SK-N-SH treated with all-trans-retinoic acid at 6 μM for 48 hours (cell line): ENCODE results near the gene TMEM161A.

Experiments
- ATAC-seq: fragments of 200-7000 bp; cut with Tn5 transposase; 3 replicates; pipeline ENCODE4 v1.9.1; 2020; ENCODE audit warnings: mild to moderate bottlenecking, moderate library complexity
- ARNTL ChIP-seq: fragments of 450-650 bp; formaldehyde crosslinking; IDR thresholded peaks from 2 replicates; pipeline ENCODE4 v1.5.0; 2020; ENCODE audit warnings: low read depth, mild to moderate bottlenecking, moderate library complexity, borderline replicate concordance
- BACH2 ChIP-seq: fragments of 250-450 bp; sonication (Bioruptor Pico); IDR thresholded peaks from 2 replicates; pipeline ENCODE4 v1.9.0; 2021; ENCODE audit warnings: mild to moderate bottlenecking, borderline replicate concordance
- CREB5 ChIP-seq: fragments of 250-450 bp; sonication (Bioruptor Pico); IDR thresholded peaks from 2 replicates; pipeline ENCODE4 v1.5.1; 2020; ENCODE audit warnings: low read depth, mild to moderate bottlenecking, moderate library complexity
- CSRNP3 ChIP-seq: fragments of 250-450 bp; sonication (Bioruptor Pico); IDR thresholded peaks from 2 replicates; pipeline ENCODE4 v1.5.1; 2021; ENCODE audit warnings: mild to moderate bottlenecking, moderate library complexity
- ESRRG ChIP-seq: fragments of 250-450 bp; sonication (Bioruptor Pico); IDR thresholded peaks from 2 replicates; pipeline ENCODE4 v1.6.1; 2021; ENCODE audit warnings: mild to moderate bottlenecking
- GLIS3 ChIP-seq: fragments of 250-450 bp; sonication (Bioruptor Pico); IDR thresholded peaks from 2 replicates; pipeline ENCODE4 v1.5.0; 2020; ENCODE audit warnings: mild to moderate bottlenecking, moderate library complexity
- ISL1 ChIP-seq: fragments of 250-450 bp; sonication (Bioruptor Pico); IDR thresholded peaks from 2 replicates; pipeline ENCODE4 v2.1.2; 2022; ENCODE audit warnings: mild to moderate bottlenecking, moderate library complexity
- OSR1 ChIP-seq: fragments of 250-450 bp; sonication (Bioruptor Pico); IDR thresholded peaks from 2 replicates; pipeline ENCODE4 v1.8.0; 2022; ENCODE audit warnings: moderate library complexity, mild to moderate bottlenecking, inconsistent platforms
- PATZ1 ChIP-seq: fragments of 250-450 bp; sonication (Bioruptor Pico); IDR thresholded peaks from 2 replicates; pipeline ENCODE4 v1.8.0; 2020; ENCODE audit warnings: mild to moderate bottlenecking, moderate library complexity, borderline replicate concordance
- POU6F1 ChIP-seq: fragments of 250-450 bp; sonication (Bioruptor Pico); IDR thresholded peaks from 2 replicates; pipeline ENCODE4 v1.8.0; 2021; ENCODE audit warnings: low read depth, mild to moderate bottlenecking, moderate library complexity, borderline replicate concordance
- PPARA ChIP-seq: fragments of 250-450 bp; sonication (Bioruptor Pico); IDR thresholded peaks from 2 replicates; pipeline ENCODE4 v1.5.0; 2020; ENCODE audit warnings: mild to moderate bottlenecking, borderline replicate concordance
- RARB ChIP-seq: fragments of 250-450 bp; sonication (Bioruptor Pico); IDR thresholded peaks from 2 replicates; pipeline ENCODE4 v1.8.0; 2021; ENCODE audit warnings: mild to moderate bottlenecking, moderate library complexity
- SNAI2 ChIP-seq: fragments of 250-450 bp; sonication (Bioruptor Pico); IDR thresholded peaks from 2 replicates; pipeline ENCODE4 v1.5.0; 2020; ENCODE audit warnings: mild to moderate bottlenecking, moderate library complexity
- TCF4 ChIP-seq: fragments of 250-450 bp; sonication (Bioruptor Pico); IDR thresholded peaks from 2 replicates; pipeline ENCODE4 v1.8.0; 2021; ENCODE audit warnings: mild to moderate bottlenecking, moderate library complexity, borderline replicate concordance
- TOX ChIP-seq: fragments of 250-450 bp; sonication (Bioruptor Pico); IDR thresholded peaks from 2 replicates; pipeline ENCODE4 v1.8.0; 2021; ENCODE audit warnings: mild to moderate bottlenecking, moderate library complexity, borderline replicate concordance
- TSHZ2 ChIP-seq: fragments of 250-450 bp; sonication (Bioruptor Pico); IDR thresholded peaks from 2 replicates; pipeline ENCODE4 v1.5.0; 2020; ENCODE audit warnings: mild to moderate bottlenecking, moderate library complexity
- ZC3H10 ChIP-seq: fragments of 250-450 bp; sonication (Bioruptor Pico); IDR thresholded peaks from 2 replicates; pipeline ENCODE4 v1.5.1; 2021; ENCODE audit warnings: mild to moderate bottlenecking, moderate library complexity
- ZFP30 ChIP-seq: fragments of 450-650 bp; formaldehyde crosslinking; IDR thresholded peaks from 2 replicates; pipeline ENCODE4 v1.5.0; 2022; ENCODE audit warnings: mild to moderate bottlenecking, moderate library complexity
- ZNF70 ChIP-seq: fragments of 450-650 bp; formaldehyde crosslinking; IDR thresholded peaks from 2 replicates; pipeline ENCODE4 v1.5.0; 2020; ENCODE audit warnings: mild to moderate bottlenecking, moderate library complexity
- ZNF8 ChIP-seq: fragments of 450-650 bp; formaldehyde crosslinking; IDR thresholded peaks from 2 replicates; pipeline ENCODE4 v1.5.0; 2020; ENCODE audit warnings: mild to moderate bottlenecking, moderate library complexity

TMEM161A gene

GRCh38 chr19:19134687-19135158 lies 3.6 kb downstream of the TMEM161A start (continued):
- TF ChIP-seq ARNTL (CRISPR knock-in tag) (no peak), ZFP30 (CRISPR knock-in tag) (no peak)

GRCh38 chr19:19133985-19134384 lies 4.3 kb downstream of the TMEM161A start:
- ATAC-seq, result no peak
- no peak for TF ChIP-seq TCF4 (CRISPR knock-in tag)
- no peak for TF ChIP-seq ESRRG
- no peak for TF ChIP-seq ZNF70 (CRISPR knock-in tag)
- no peak for TF ChIP-seq PPARA (CRISPR knock-in tag)
- TF ChIP-seq CSRNP3 (CRISPR knock-in tag), result no peak
- no peak for TF ChIP-seq ZC3H10
- TF ChIP-seq PATZ1, result no peak
- no peak for TF ChIP-seq ZNF8 (CRISPR knock-in tag)
- no peak for TF ChIP-seq ARNTL (CRISPR knock-in tag)
- no peak for TF ChIP-seq TSHZ2 (CRISPR knock-in tag)
- TF ChIP-seq ISL1 (CRISPR knock-in tag), result no peak
- no peak for TF ChIP-seq SNAI2
- no peak for TF ChIP-seq TOX
- TF ChIP-seq GLIS3 (CRISPR knock-in tag), result no peak
- no peak for TF ChIP-seq BACH2 (CRISPR knock-in tag)
- TF ChIP-seq OSR1, result no peak
- TF ChIP-seq POU6F1, result no peak
- TF ChIP-seq, all 23 proteins: peak for 0

GRCh38 chr19:19132912-19133311 lies 5.4 kb downstream of the TMEM161A start:
- no peak for ATAC-seq

More at GRCh38 chr19:19132912-19133311, 5.4 kb downstream of the TMEM161A start:
- TF ChIP-seq OSR1 (no peak), GLIS3 (CRISPR knock-in tag) (no peak), PPARA (CRISPR knock-in tag) (no peak), TSHZ2 (CRISPR knock-in tag) (no peak), PATZ1 (no peak), POU6F1 (no peak), CREB5 (CRISPR knock-in tag) (no peak), BACH2 (CRISPR knock-in tag) (no peak), ZC3H10 (no peak), RARB (CRISPR knock-in tag) (no peak)
- TF ChIP-seq, all 23 proteins: peak for 0
